Colonic mucosa (tissue), 4 donors: Measurements from ENCODE around the gene ZCCHC7. TPM values are rescaled to one million over a fixed set of nuclear protein-coding genes. Genes with fewer than 3 reads are reported as not detected.

ENCODE experiments used
- DNase-seq: peaks from one replicate; pipeline ENCODE4 v3.0.0-alpha.2; 2020
- H3K27ac ChIP-seq: fragments of 200-600 bp; one replicate; pipeline ENCODE4 v1.8.0; 2021
- H3K27me3 ChIP-seq: fragments of 200-600 bp; one replicate; pipeline ENCODE4 v1.8.0; 2021
- H3K36me3 ChIP-seq: fragments of 200-600 bp; one replicate; pipeline ENCODE4 v1.8.0; 2021
- H3K4me1 ChIP-seq: fragments of 200-600 bp; one replicate; pipeline ENCODE4 v1.8.0; 2021; ENCODE audit warnings: mild to moderate bottlenecking
- H3K4me3 ChIP-seq: fragments of 200-600 bp; one replicate; pipeline ENCODE4 v1.8.0; 2021
- H3K9ac ChIP-seq, 2 donors: one replicate each; pipeline ENCODE4 v1.7.0; 2013; ENCODE audit warnings: control low read depth in 2 of 2, low read depth in 2 of 2, low read length in 2 of 2
- H3K9me3 ChIP-seq: fragments of 200-600 bp; one replicate; pipeline ENCODE4 v1.8.0; 2021
- CTCF ChIP-seq: fragments of 200-600 bp; IDR thresholded peaks from one replicate; pipeline ENCODE4 v1.8.0; 2022; ENCODE audit warnings: antibody characterized with exemption, mild to moderate bottlenecking
- intact Hi-C: fragments of 100-400 bp; cut with DNase I; formaldehyde crosslinking; loops from one replicate; pipeline ENCODE4 v1.14.1; 2022
- total RNA-seq, 2 donors: library from RNA; stranded (reverse); fragmentation: NEBNext Ultra II Directional in 1 of 2; extraction: Animal tissue kit (Norgen Biotek cat#: 25700) in 1 of 2; gene quantifications; one replicate each; pipeline ENCODE4 v1.2.1, GENCODE V29; 2021
- donor health status: healthy.
- donor health status: DM: no; HTN: no; CAD: no.
- donor health status: DM: no; HTN: no; CAD: no.

Gene ZCCHC7
- total RNA-seq, 2 donors from 2014 or later: 14.6 to 15.9 TPM

GRCh38 chr9:37324261-37324683 lies 203.9 kb downstream of the ZCCHC7 start:
- H3K9ac ChIP-seq: no peak overlapping the region
- intact Hi-C loops: no loop called here
- H3K4me1 ChIP-seq: peaks cover 4% of the 10 kb centered on the region
- H3K4me3 ChIP-seq: no peak overlapping the region
- no peak overlapping the region for H3K27ac ChIP-seq
- no peak for DNase-seq
- no peak for TF ChIP-seq CTCF
- no peaks in the 10 kb centered on the region for H3K36me3 ChIP-seq
- no peaks in the 10 kb centered on the region for H3K27me3 ChIP-seq
- H3K9me3 ChIP-seq: no peaks in the 10 kb centered on the region

GRCh38 chr9:37324691-37325490 lies 204.5 kb downstream of the ZCCHC7 start:
- Histone ChIP-seq H3K9ac (no peak overlapping the region), H3K4me3 (no peak overlapping the region), H3K27ac (no peak overlapping the region), H3K36me3 (no peaks in the 10 kb centered on the region), H3K4me1 (peaks cover 4% of the 10 kb centered on the region), H3K9me3 (no peaks in the 10 kb centered on the region), H3K27me3 (no peaks in the 10 kb centered on the region)
- intact Hi-C loops: no loop called here
- no peak for DNase-seq
- no peak for TF ChIP-seq CTCF

- Histone ChIP-seq H3K27ac (no peak overlapping the region), H3K9me3 (no peaks in the 10 kb centered on the region), H3K4me3 (no peak overlapping the region), H3K4me1 (peaks cover 4% of the 10 kb centered on the region), H3K36me3 (no peaks in the 10 kb centered on the region), H3K9ac (no peak overlapping the region), H3K27me3 (no peaks in the 10 kb centered on the region)
- intact Hi-C loops: no loop called here
- no peak for DNase-seq
- no peak for TF ChIP-seq CTCF
These were observed 205.4 kb downstream of the ZCCHC7 start for GRCh38 chr9:37325778-37326177.

GRCh38 chr9:37327553-37327952 lies 207.2 kb downstream of the ZCCHC7 start:
- Histone ChIP-seq H3K27me3 (no peaks in the 10 kb centered on the region), H3K9me3 (no peaks in the 10 kb centered on the region), H3K27ac (no peak overlapping the region), H3K9ac (no peak overlapping the region), H3K4me3 (no peak overlapping the region), H3K4me1 (peaks cover 4% of the 10 kb centered on the region), H3K36me3 (no peaks in the 10 kb centered on the region)
- no peak for DNase-seq
- intact Hi-C loops: no loop called here
- TF ChIP-seq CTCF: no peak

GRCh38 chr9:37328556-37329227 lies 208.3 kb downstream of the ZCCHC7 start:
- DNase-seq: no peak
- intact Hi-C loops: no loop called here

More at GRCh38 chr9:37328556-37329227, 208.3 kb downstream of the ZCCHC7 start:
- Histone ChIP-seq H3K4me3 (no peak overlapping the region), H3K9ac (no peak overlapping the region), H3K27ac (no peak overlapping the region), H3K4me1 (peaks cover 4% of the 10 kb centered on the region), H3K9me3 (no peaks in the 10 kb centered on the region), H3K27me3 (no peaks in the 10 kb centered on the region), H3K36me3 (no peaks in the 10 kb centered on the region)
- TF ChIP-seq CTCF: no peak
